Measurements from ENCODE around the gene TEKT2.

Gene TEKT2

DNA sequence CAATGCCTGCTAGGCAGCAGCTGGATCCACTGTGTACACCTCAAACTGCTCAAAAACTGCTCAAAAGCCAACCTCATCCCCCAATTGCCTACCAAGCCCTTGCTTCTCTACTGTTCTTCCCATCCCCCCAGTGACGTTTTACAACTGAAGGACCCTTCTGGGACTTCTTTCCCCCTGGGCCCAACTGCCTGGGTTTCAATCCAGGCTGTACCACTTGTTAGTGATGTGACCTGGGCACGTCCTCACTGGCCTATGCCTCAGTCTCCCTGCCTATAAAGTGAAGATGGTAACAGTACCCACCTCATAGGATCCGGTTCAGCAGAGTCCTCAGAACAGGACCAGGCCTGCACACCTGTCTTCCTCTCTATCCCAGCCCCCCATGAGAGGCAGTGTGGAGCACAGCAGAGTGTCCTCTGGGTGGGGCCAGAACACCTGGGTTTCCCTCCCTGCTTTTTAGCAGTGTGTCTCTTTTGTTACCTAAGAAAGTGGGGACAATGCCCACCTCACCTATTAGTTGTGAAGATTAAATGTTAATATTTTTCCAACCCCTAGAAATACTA lies 1.9 kb upstream of the TEKT2 start:
- TF ChIP-seq, protein P1, sequence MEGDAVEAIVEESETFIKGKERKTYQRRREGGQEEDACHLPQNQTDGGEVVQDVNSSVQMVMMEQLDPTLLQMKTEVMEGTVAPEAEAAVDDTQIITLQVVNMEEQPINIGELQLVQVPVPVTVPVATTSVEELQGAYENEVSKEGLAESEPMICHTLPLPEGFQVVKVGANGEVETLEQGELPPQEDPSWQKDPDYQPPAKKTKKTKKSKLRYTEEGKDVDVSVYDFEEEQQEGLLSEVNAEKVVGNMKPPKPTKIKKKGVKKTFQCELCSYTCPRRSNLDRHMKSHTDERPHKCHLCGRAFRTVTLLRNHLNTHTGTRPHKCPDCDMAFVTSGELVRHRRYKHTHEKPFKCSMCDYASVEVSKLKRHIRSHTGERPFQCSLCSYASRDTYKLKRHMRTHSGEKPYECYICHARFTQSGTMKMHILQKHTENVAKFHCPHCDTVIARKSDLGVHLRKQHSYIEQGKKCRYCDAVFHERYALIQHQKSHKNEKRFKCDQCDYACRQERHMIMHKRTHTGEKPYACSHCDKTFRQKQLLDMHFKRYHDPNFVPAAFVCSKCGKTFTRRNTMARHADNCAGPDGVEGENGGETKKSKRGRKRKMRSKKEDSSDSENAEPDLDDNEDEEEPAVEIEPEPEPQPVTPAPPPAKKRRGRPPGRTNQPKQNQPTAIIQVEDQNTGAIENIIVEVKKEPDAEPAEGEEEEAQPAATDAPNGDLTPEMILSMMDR (IDR thresholded peaks at IDR 0.05; ENCODE audit: low read depth, low read length), result no peak
- no peak overlapping the region for H3K4me3 ChIP-seq (ENCODE audit: low read depth, low read length)

DNA sequence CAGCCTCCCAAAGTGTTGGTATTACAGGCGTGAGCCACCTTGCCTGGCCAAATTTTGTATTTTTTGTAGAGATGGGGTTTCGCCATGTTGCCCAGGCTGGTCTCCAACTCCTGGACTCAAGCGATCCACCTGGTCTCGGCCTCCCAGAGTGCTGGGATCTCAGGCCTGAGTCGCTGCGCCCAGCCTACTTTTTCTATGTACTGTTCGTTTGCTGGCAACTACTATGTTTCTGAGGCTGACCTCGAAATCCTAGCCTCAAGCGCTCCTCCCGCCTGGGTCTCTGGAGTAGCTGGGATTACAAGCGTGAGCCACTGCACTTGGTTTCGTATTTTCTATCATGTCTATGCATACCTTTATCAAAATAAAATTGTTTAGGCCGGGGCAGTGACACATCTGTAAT lies 675 bp upstream of the TEKT2 start:
- TF ChIP-seq, protein P1 (IDR thresholded peaks at IDR 0.05; ENCODE audit: low read depth, low read length), result no peak
- no peak overlapping the region for H3K4me3 ChIP-seq (ENCODE audit: low read depth, low read length)

DNA sequence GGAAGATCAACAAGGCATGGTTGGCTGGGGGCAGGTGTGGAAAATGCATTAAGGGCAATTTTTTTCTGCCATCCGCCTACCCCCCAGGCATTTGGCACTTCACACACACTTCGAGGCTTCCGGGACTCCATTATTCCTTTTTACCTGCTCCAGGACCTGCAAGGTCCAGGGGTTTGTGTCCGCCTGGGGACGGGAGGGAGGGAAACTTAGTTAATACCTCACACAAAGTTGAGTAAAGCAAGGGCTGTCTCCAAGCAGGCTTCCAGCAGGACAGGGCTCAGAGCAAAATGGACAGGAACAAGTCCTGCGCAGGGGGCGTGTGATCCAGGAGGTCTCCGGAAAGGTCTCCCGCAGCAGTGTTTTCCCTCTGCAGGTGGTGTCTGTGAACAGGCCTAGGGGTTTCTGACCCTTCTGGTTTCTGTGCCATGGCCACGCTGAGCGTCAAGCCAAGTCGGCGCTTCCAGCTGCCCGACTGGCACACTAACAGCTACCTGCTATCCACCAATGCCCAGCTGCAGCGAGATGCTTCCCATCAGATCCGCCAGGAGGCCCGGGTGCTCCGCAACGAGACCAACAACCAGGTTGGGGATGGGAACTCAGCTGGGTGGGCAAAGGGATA lies 712 bp downstream of the TEKT2 start:
- peak overlapping the region; percentile 54 for H3K4me3 ChIP-seq (ENCODE audit: low read depth, low read length)
- TF ChIP-seq, protein P1 (IDR thresholded peaks at IDR 0.05; ENCODE audit: low read depth, low read length), result no peak

DNA sequence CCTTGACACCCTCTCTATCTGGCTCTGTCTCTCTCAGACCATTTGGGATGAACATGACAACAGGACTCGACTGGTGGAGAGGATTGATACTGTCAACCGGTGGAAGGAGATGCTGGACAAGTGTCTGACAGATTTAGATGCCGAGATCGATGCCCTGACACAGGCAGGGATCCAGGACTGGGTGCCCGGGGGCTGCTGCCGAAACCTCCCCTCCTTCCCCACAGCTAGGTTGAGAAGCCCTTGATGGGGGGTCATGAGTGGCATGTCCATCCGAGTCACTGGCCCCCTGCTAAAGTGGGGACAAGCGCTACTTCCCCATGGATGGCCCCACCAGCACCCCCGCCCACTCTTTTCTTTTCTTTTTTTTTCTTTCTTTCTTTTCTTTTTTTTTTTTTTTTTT lies 1.2 kb downstream of the TEKT2 start:
- no peak overlapping the region for H3K4me3 ChIP-seq (ENCODE audit: low read depth, low read length)
- TF ChIP-seq, protein P1 (IDR thresholded peaks at IDR 0.05; ENCODE audit: low read depth, low read length), result no peak

DNA sequence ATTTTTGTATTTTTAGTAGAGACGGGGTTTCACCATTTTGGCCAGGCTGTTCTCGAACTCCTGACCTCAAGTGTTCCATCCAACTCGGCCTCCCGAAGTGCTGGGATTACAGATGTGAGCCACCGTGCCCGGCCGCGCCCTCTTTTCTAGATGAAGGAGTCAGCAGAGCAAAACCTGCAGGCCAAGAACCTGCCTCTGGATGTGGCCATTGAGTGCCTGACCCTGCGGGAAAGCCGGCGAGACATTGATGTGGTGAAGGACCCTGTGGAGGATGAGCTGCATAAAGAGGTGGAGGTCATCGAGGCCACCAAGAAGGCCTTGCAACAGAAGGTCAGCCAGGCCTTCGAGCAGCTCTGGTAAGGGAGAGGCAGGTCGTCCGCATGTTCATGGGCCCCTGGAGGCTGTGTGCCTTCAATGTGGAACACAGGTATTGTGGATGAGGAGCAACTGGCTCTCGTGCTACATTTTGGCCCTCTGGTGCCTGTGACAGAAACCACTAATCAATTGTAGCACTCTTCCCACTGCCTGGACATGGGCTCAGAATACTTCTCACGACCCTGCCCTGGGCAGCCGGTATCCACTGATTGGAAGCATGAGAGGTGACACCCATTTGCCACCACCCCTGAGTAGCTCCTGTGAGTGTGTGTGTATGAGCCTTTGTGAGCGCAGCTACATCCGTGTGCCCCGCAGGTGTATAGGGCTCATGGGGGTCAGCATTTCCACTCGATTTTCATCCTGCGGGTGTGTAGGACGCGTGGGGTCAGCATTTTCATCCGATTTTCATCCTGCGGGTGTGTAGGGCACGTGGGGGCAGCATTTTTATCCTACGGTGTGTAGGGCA lies 2.0 kb downstream of the TEKT2 start:
- H3K4me3 ChIP-seq (ENCODE audit: low read depth, low read length), result no peak overlapping the region
- TF ChIP-seq, protein P1 (IDR thresholded peaks at IDR 0.05; ENCODE audit: low read depth, low read length), result no peak

DNA sequence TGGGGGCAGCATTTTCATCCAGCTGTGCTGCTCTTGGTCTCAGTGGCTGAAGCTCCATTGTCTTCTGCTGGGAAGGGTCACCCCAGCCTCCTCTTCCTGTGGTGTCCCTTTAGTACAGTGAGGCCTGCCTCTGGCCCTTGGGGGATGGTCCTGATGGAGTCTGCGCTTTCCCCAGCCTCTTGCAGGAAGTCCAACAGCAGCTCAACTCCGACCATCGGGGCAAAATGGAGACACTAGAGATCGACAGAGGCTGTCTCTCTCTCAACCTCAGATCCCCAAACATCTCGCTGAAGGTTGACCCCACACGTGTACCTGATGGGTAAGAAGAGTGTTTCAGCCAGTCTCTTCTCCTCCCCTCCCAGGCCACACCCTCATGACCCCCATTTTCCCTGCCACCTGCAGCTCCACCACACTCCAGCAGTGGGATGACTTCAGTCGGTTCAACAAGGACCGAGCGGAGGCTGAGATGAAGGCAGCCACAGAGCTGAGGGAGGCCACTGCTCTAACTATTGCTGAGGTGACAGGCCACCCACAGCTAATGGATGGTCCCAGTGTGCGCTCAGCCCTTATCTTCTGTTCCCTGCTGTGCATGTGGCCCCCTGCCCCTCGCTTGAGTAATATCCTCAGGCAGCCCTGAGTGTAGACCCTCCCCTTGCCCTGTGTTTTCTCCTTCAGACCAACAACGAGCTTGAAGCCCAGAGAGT lies 2.8 kb downstream of the TEKT2 start:
- TF ChIP-seq, protein P1 (IDR thresholded peaks at IDR 0.05; ENCODE audit: low read depth, low read length), result no peak
- no peak overlapping the region for H3K4me3 ChIP-seq (ENCODE audit: low read depth, low read length)
